Measurements from ENCODE around the gene CREBL2. TPM values are rescaled to one million over a fixed set of nuclear protein-coding genes. Genes with fewer than 3 reads are reported as not detected.
A peak's percentile ranks its signal among the peaks of the same experiment; 100 is the strongest.

CREBL2 gene
- total and polyA plus RNA-seq, 2 of the 13 experiments (the other 11 are each of a cell fraction or from before 2014, with no cell fraction given), result 6.9 to 8.4 TPM

DNA sequence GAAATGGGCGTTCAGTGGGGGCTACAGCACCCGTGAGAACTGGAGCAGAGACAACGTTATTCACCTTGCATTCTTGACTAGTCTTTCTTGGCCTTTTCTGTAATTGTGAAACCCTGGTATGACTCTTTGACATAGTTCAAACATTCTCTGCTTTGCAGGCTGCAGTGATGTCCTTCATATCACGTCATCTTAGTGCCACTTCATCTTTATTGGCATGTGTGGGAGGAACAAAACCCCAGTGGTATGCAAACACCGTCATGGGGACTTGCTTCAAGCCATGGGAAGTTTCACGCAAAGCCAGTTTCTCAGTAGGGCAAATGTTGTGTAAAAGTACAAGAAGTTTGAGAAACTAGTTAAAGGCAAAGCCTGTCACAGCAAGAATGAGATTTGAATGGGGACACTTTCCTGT lies 28.8 kb upstream of the CREBL2 start (continued):
- TF ChIP-seq POLR2G (IDR thresholded peaks at IDR 0.05; ENCODE audit: low read depth, low read length) (no peak), RXRB (CRISPR knock-in tag; IDR thresholded peaks at IDR 0.05; ENCODE audit: borderline replicate concordance) (0 out of 2 replicates have a peak, but pooled peaks have one; percentile 19), HMGA1 (CRISPR knock-in tag; conservative IDR thresholded peaks at IDR 0.05) (no peak), MIXL1 (CRISPR knock-in tag; IDR thresholded peaks at IDR 0.05) (no peak), ZFP36 (IDR thresholded peaks at IDR 0.05; ENCODE audit: borderline replicate concordance, low read depth, low read length, partially characterized antibody) (no peak), ATM (IDR thresholded peaks at IDR 0.05; ENCODE audit: borderline replicate concordance) (no peak), ZZZ3 (CRISPR knock-in tag; IDR thresholded peaks at IDR 0.05; ENCODE audit: borderline replicate concordance) (no peak), XRCC5 (optimal IDR thresholded peaks at IDR 0.05; ENCODE audit: low read length) (no peak), SP2 (CRISPR knock-in tag; IDR thresholded peaks at IDR 0.05) (no peak), ZNF431 (CRISPR knock-in tag; IDR thresholded peaks at IDR 0.05; ENCODE audit: borderline replicate concordance, low read depth) (no peak), TEAD2 (CRISPR knock-in tag; IDR thresholded peaks at IDR 0.05) (no peak), SOX6 (IDR thresholded peaks at IDR 0.05) (no peak), SOX6 (CRISPR knock-in tag; IDR thresholded peaks at IDR 0.05) (no peak), MATR3 (CRISPR knock-in tag; IDR thresholded peaks at IDR 0.05) (no peak), RARA (CRISPR knock-in tag; IDR thresholded peaks at IDR 0.05) (0 out of 2 replicates have a peak, but pooled peaks have one; percentile 6), ZNF101 (CRISPR knock-in tag; IDR thresholded peaks at IDR 0.05; ENCODE audit: borderline replicate concordance, low read depth) (no peak), HNRNPH1 (optimal IDR thresholded peaks at IDR 0.05; ENCODE audit: low read depth, low read length) (no peak), ZBTB21 (CRISPR knock-in tag; IDR thresholded peaks at IDR 0.05) (peak; percentile 76; the same call in 1 of the 2 replicates), AKAP8 (CRISPR knock-in tag; IDR thresholded peaks at IDR 0.05) (no peak), TEAD3 (CRISPR knock-in tag; optimal IDR thresholded peaks at IDR 0.05; ENCODE audit: borderline replicate concordance) (peak; percentile 41), ZSCAN25 (CRISPR knock-in tag; IDR thresholded peaks at IDR 0.05) (no peak), GTF3A (CRISPR knock-in tag; conservative IDR thresholded peaks at IDR 0.05) (no peak)
- TF ChIP-seq, protein P1, sequence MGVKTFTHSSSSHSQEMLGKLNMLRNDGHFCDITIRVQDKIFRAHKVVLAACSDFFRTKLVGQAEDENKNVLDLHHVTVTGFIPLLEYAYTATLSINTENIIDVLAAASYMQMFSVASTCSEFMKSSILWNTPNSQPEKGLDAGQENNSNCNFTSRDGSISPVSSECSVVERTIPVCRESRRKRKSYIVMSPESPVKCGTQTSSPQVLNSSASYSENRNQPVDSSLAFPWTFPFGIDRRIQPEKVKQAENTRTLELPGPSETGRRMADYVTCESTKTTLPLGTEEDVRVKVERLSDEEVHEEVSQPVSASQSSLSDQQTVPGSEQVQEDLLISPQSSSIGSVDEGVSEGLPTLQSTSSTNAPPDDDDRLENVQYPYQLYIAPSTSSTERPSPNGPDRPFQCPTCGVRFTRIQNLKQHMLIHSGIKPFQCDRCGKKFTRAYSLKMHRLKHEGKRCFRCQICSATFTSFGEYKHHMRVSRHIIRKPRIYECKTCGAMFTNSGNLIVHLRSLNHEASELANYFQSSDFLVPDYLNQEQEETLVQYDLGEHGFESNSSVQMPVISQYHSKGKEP (CRISPR knock-in tag; IDR thresholded peaks at IDR 0.05), result no peak
- TF ChIP-seq, protein P2, sequence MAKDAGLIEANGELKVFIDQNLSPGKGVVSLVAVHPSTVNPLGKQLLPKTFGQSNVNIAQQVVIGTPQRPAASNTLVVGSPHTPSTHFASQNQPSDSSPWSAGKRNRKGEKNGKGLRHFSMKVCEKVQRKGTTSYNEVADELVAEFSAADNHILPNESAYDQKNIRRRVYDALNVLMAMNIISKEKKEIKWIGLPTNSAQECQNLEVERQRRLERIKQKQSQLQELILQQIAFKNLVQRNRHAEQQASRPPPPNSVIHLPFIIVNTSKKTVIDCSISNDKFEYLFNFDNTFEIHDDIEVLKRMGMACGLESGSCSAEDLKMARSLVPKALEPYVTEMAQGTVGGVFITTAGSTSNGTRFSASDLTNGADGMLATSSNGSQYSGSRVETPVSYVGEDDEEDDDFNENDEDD (CRISPR knock-in tag; IDR thresholded peaks at IDR 0.05; ENCODE audit: borderline replicate concordance), result no peak

Measured in HepG2 (cell line).